GM23338 (cell line): Measurements from ENCODE around the gene MDN1. TPM values are rescaled to one million over a fixed set of nuclear protein-coding genes. Genes with fewer than 3 reads are reported as not detected.

Experiments used
- ATAC-seq: fragments of 200-7000 bp; cut with Tn5 transposase; 3 replicates; pipeline ENCODE4 v1.9.1; 2020
- DNase-seq: peaks from one replicate; pipeline ENCODE4 v3.0.0-alpha.2; 2015; ENCODE audit warnings: low spot score
- H2AFZ ChIP-seq: fragments of 200-600 bp; sonication (generic); 2 replicates; pipeline ENCODE4 v1.8.0; 2016; ENCODE audit warnings: antibody characterized with exemption, mild to moderate bottlenecking, moderate library complexity
- H3F3A ChIP-seq: fragments of 200-600 bp; sonication (generic); replicated peaks from 2 replicates; pipeline ENCODE4 v1.8.0; 2017; ENCODE audit warnings: antibody characterized with exemption, mixed run types, low read depth
- H3K27ac ChIP-seq: fragments of 200-600 bp; sonication (generic); 2 replicates; pipeline ENCODE4 v1.6.1; 2016; ENCODE audit warnings: low read depth
- H3K27me3 ChIP-seq: fragments of 200-600 bp; sonication (generic); 2 replicates; pipeline ENCODE4 v1.8.0; 2016; ENCODE audit warnings: mild to moderate bottlenecking, mixed run types, moderate library complexity; ENCODE audit not compliant: insufficient read depth
- H3K36me3 ChIP-seq: fragments of 200-600 bp; sonication (generic); 2 replicates; pipeline ENCODE4 v1.8.0; 2016; ENCODE audit warnings: mild to moderate bottlenecking; ENCODE audit not compliant: insufficient read depth
- H3K4me1 ChIP-seq: fragments of 200-600 bp; sonication (generic); 2 replicates; pipeline ENCODE4 v1.8.0; 2016; ENCODE audit warnings: mild to moderate bottlenecking, moderate library complexity; ENCODE audit not compliant: insufficient read depth
- H3K4me2 ChIP-seq: fragments of 200-600 bp; sonication (generic); 2 replicates; pipeline ENCODE4 v1.7.1; 2017; ENCODE audit warnings: mixed run types
- H3K4me3 ChIP-seq: fragments of 200-600 bp; sonication (generic); 2 replicates; pipeline ENCODE4 v1.6.1; 2016; ENCODE audit warnings: mixed run types
- H3K79me2 ChIP-seq: fragments of 200-600 bp; sonication (generic); replicated peaks from 2 replicates; pipeline ENCODE4 v1.8.0; 2017; ENCODE audit warnings: mild to moderate bottlenecking; ENCODE audit not compliant: insufficient read depth
- H3K9me2 ChIP-seq: fragments of 200-600 bp; sonication (generic); 2 replicates; pipeline ENCODE4 v1.8.0; 2017; ENCODE audit not compliant: insufficient read depth
- H4K20me1 ChIP-seq: fragments of 200-600 bp; sonication (generic); replicated peaks from 2 replicates; pipeline ENCODE4 v1.8.0; 2017; ENCODE audit warnings: mild to moderate bottlenecking; ENCODE audit not compliant: insufficient read depth
- H3K27ac Mint-ChIP-seq: 2 replicates; pipeline ENCODE4 v1.8.0; 2020; ENCODE audit warnings: inconsistent platforms, mild to moderate bottlenecking, moderate library complexity, mixed read lengths
- H3K27me3 Mint-ChIP-seq: 3 replicates; pipeline ENCODE4 v1.8.0; 2022; ENCODE audit warnings: low read depth, mild to moderate bottlenecking, moderate library complexity, mixed read lengths, inconsistent platforms; ENCODE audit not compliant: insufficient read depth, poor library complexity
- H3K36me3 Mint-ChIP-seq: 3 replicates; pipeline ENCODE4 v1.8.0; 2021; ENCODE audit warnings: low read depth, mild to moderate bottlenecking, inconsistent platforms, moderate library complexity, mixed read lengths
- H3K4me1 Mint-ChIP-seq: 3 replicates; pipeline ENCODE4 v1.8.0; 2020; ENCODE audit warnings: mild to moderate bottlenecking, inconsistent platforms, mixed read lengths
- H3K4me3 Mint-ChIP-seq: 3 replicates; pipeline ENCODE4 v1.8.0; 2021; ENCODE audit warnings: moderate library complexity, mild to moderate bottlenecking, inconsistent platforms, mixed read lengths
- H3K9me3 Mint-ChIP-seq: 3 replicates; pipeline ENCODE4 v1.8.0; 2020; ENCODE audit warnings: moderate library complexity, mild to moderate bottlenecking, inconsistent platforms, mixed read lengths
- EZH2phosphoT487 ChIP-seq: fragments of 200-600 bp; sonication (generic); IDR thresholded peaks from one replicate; pipeline ENCODE4 v1.8.1; 2018; ENCODE audit warnings: antibody characterized with exemption; ENCODE audit not compliant: unreplicated experiment
- polyA plus RNA-seq: library from polyadenylated mRNA; unstranded; fragments of >200 nt; fragmentation: Nextera tagmentation; extraction: Ambion mirVana; gene quantifications from 2 replicates; pipeline ENCODE4 v1.2.1, GENCODE V29; 2016
- total RNA-seq: library from RNA; depleted of rRNA; stranded (reverse); fragments of >200 nt; shearing (Covaris generic); gene quantifications from 2 replicates; pipeline ENCODE4 v1.2.3, GENCODE V29; 2014
- TF ChIP-seq, protein P1 (sequence below): fragments of 250-450 bp; sonication (Bioruptor Pico); IDR thresholded peaks from 2 replicates; pipeline ENCODE4 v1.5.0; 2020; ENCODE audit warnings: mild to moderate bottlenecking, moderate library complexity
- TF ChIP-seq, protein P2 (sequence below): IDR thresholded peaks from 2 replicates; pipeline ENCODE4 v1.6.1; 2016; ENCODE audit warnings: antibody characterized with exemption

The MDN1 gene
- total and polyA plus RNA-seq, 2 experiments from 2014 or later = 165 to 217 TPM

DNA sequence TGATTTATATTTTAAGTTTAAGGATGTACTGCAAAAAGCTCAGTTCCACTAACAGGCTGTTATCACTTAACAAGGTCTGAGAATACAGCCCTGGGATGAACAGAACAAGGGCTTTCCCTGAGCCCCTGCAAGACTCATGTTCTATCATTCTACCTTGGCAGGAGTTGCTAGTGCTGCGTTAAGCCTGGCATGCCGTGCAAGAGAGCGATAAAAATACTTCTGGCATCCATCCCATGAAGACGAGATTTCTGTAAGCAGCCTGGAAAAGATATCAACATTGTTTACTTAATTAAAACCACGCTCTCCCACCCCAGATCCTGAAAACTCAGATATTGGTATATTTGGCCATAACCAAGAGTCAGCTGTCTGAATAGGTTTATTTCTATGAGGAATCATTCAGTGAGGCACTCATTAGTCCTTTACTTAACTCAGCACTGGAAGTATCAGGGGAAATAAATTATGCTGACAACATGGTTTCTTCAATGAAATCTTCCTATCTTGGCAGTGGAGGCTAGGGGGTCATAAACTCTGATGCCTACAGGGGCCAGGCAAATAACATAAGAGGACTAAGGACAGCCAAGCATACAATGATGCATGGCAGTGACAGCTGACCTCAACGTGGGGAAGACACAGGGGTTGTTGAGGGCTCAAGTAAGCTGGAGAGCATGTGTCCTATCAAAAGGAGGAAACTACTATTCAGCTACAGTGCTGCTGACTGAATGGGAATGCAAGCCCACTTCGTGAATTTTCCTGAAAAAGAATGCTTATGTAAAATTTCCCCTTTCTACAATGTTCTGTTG lies 143.4 kb downstream of the MDN1 start (continued):
- TF ChIP-seq, protein P1, sequence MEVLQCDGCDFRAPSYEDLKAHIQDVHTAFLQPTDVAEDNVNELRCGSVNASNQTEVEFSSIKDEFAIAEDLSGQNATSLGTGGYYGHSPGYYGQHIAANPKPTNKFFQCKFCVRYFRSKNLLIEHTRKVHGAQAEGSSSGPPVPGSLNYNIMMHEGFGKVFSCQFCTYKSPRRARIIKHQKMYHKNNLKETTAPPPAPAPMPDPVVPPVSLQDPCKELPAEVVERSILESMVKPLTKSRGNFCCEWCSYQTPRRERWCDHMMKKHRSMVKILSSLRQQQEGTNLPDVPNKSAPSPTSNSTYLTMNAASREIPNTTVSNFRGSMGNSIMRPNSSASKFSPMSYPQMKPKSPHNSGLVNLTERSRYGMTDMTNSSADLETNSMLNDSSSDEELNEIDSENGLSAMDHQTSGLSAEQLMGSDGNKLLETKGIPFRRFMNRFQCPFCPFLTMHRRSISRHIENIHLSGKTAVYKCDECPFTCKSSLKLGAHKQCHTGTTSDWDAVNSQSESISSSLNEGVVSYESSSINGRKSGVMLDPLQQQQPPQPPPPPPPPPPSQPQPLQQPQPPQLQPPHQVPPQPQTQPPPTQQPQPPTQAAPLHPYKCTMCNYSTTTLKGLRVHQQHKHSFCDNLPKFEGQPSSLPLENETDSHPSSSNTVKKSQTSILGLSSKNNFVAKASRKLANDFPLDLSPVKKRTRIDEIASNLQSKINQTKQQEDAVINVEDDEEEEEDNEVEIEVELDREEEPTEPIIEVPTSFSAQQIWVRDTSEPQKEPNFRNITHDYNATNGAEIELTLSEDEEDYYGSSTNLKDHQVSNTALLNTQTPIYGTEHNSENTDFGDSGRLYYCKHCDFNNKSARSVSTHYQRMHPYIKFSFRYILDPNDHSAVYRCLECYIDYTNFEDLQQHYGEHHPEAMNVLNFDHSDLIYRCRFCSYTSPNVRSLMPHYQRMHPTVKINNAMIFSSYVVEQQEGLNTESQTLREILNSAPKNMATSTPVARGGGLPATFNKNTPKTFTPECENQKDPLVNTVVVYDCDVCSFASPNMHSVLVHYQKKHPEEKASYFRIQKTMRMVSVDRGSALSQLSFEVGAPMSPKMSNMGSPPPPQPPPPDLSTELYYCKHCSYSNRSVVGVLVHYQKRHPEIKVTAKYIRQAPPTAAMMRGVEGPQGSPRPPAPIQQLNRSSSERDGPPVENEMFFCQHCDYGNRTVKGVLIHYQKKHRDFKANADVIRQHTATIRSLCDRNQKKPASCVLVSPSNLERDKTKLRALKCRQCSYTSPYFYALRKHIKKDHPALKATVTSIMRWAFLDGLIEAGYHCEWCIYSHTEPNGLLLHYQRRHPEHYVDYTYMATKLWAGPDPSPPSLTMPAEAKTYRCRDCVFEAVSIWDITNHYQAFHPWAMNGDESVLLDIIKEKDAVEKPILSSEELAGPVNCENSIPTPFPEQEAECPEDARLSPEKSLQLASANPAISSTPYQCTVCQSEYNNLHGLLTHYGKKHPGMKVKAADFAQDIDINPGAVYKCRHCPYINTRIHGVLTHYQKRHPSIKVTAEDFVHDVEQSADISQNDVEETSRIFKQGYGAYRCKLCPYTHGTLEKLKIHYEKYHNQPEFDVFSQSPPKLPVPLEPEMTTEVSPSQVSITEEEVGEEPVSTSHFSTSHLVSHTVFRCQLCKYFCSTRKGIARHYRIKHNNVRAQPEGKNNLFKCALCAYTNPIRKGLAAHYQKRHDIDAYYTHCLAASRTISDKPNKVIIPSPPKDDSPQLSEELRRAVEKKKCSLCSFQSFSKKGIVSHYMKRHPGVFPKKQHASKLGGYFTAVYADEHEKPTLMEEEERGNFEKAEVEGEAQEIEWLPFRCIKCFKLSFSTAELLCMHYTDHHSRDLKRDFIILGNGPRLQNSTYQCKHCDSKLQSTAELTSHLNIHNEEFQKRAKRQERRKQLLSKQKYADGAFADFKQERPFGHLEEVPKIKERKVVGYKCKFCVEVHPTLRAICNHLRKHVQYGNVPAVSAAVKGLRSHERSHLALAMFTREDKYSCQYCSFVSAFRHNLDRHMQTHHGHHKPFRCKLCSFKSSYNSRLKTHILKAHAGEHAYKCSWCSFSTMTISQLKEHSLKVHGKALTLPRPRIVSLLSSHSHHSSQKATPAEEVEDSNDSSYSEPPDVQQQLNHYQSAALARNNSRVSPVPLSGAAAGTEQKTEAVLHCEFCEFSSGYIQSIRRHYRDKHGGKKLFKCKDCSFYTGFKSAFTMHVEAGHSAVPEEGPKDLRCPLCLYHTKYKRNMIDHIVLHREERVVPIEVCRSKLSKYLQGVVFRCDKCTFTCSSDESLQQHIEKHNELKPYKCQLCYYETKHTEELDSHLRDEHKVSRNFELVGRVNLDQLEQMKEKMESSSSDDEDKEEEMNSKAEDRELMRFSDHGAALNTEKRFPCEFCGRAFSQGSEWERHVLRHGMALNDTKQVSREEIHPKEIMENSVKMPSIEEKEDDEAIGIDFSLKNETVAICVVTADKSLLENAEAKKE (CRISPR knock-in tag) = no peak

DNA sequence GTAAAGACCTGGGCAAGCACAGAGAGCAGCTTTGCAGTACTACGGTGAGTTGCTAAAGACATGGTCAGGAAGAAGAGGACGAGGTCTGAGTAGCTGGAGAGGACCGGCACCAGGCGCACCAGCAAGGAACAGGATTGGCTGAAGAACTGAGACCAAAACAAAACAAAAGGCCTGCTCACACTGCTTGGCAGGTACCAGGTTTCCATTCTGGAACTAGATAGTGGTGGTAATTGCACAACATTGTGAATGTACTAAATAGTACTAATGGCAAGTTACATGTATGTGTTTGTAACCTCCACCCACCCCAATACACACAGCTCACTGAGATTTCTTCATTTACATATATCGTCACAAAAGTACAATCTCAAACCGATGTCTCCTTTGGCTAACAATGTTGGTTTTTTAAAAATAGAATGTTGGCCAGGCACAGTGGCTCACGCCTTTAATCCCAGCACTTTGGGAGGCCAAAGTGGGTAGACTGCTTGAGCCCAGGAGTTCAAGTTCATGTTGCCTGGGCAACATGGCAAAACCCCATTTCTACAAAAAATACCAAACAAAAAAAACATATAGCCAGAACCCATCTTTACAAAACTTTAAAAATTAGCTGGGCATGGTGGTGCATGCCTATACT lies 148.5 kb downstream of the MDN1 start:
- Mint-ChIP-seq H3K4me3 (no peak overlapping the region), H3K36me3 (peaks cover 91% of the 10 kb centered on the region), H3K27me3 (peaks cover 7% of the 10 kb centered on the region), H3K4me1 (peaks cover 34% of the 10 kb centered on the region), H3K27ac (peak overlapping the region; percentile 94), H3K9me3 (no peaks in the 10 kb centered on the region)
- Histone ChIP-seq H3F3A (peaks cover 26% of the 10 kb centered on the region), H3K27ac (peak overlapping the region; percentile 90), H3K27me3 (no peaks in the 10 kb centered on the region), H3K36me3 (peaks cover 74% of the 10 kb centered on the region), H3K4me3 (no peak overlapping the region), H2AFZ (no peak overlapping the region), H3K4me2 (no peak overlapping the region), H3K9me2 (no peaks in the 10 kb centered on the region), H3K79me2 (peaks cover 19% of the 10 kb centered on the region), H3K4me1 (peaks cover 25% of the 10 kb centered on the region), H4K20me1 (no peaks in the 10 kb centered on the region)
- ATAC-seq (no peak), DNase-seq (no peak)
- TF ChIP-seq, protein P2, sequence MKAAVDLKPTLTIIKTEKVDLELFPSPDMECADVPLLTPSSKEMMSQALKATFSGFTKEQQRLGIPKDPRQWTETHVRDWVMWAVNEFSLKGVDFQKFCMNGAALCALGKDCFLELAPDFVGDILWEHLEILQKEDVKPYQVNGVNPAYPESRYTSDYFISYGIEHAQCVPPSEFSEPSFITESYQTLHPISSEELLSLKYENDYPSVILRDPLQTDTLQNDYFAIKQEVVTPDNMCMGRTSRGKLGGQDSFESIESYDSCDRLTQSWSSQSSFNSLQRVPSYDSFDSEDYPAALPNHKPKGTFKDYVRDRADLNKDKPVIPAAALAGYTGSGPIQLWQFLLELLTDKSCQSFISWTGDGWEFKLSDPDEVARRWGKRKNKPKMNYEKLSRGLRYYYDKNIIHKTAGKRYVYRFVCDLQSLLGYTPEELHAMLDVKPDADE = no peak
- TF ChIP-seq EZH2phosphoT487 = no peak
